IMR-90 (cell line): ENCODE data around the gene ETS1. TPM values are rescaled to one million over a fixed set of nuclear protein-coding genes. Genes with fewer than 3 reads are reported as not detected.

Experiments
- ATAC-seq: fragments of 200-7000 bp; cut with Tn5 transposase; 2 replicates; pipeline ENCODE4 v1.9.1; 2020; ENCODE audit warnings: low read depth, mild to moderate bottlenecking, moderate library complexity
- BruUV-seq: library from RNA; stranded (reverse); fragments of 400-500 nt; replicated peaks from 2 replicates; lab custom pipeline; 2021; lab: Mats Ljungman, UMichigan
- CTCF ChIA-PET: fragments of 300-600 bp; formaldehyde crosslinking; extraction: SDS; loops from one replicate; lab custom pipeline; 2021; ENCODE audit warnings: antibody characterized with exemption; lab: Yijun Ruan, JAX
- POLR2A ChIA-PET: fragments of 300-600 bp; sonication (Branson Sonifier 250); formaldehyde crosslinking; loops from one replicate; lab custom pipeline; 2022; ENCODE audit warnings: antibody characterized with exemption; ENCODE audit not compliant: unreplicated experiment; lab: Charles Lee
- DNase-seq: peaks from one replicate; pipeline ENCODE4 v3.0.0; 2013
- H2AFZ ChIP-seq: replicated peaks from 2 replicates; pipeline ENCODE3; 2013; ENCODE audit warnings: low read length, mild to moderate bottlenecking; ENCODE audit not compliant: poor library complexity
- H2AK5ac ChIP-seq: 2 replicates; pipeline ENCODE4 v1.6.1; 2013; ENCODE audit warnings: low read depth, low read length, inconsistent platforms
- H2AK9ac ChIP-seq: replicated peaks from 2 replicates; pipeline ENCODE3; 2013; ENCODE audit warnings: mild to moderate bottlenecking, low read depth, low read length, moderate library complexity; ENCODE audit not compliant: poor library complexity
- H2BK120ac ChIP-seq: 2 replicates; pipeline ENCODE4 v1.6.1; 2013; ENCODE audit warnings: low read depth, low read length, inconsistent platforms
- H2BK15ac ChIP-seq: 3 replicates; pipeline ENCODE4 v1.6.1; 2013; ENCODE audit warnings: low read depth, low read length, inconsistent platforms
- H2BK20ac ChIP-seq: 2 replicates; pipeline ENCODE4 v1.6.1; 2013; ENCODE audit warnings: low read depth, mild to moderate bottlenecking, inconsistent platforms, low read length, moderate library complexity
- H2BK5ac ChIP-seq: 2 replicates; pipeline ENCODE4 v1.6.1; 2013; ENCODE audit warnings: mild to moderate bottlenecking, low read depth, low read length, inconsistent platforms; ENCODE audit not compliant: poor library complexity, severe bottlenecking
- H3K14ac ChIP-seq: replicated peaks from 2 replicates; pipeline ENCODE4 v1.6.1; 2013; ENCODE audit warnings: low read depth, low read length, inconsistent platforms
- H3K18ac ChIP-seq: 2 replicates; pipeline ENCODE4 v1.6.1; 2013; ENCODE audit warnings: low read depth, low read length, control low read depth
- H3K23ac ChIP-seq: 2 replicates; pipeline ENCODE4 v1.6.1; 2013; ENCODE audit warnings: low read depth, low read length, inconsistent platforms
- H3K27ac ChIP-seq: 2 replicates; pipeline ENCODE4 v1.5.1; 2013; ENCODE audit warnings: mild to moderate bottlenecking, control low read depth, low read length; ENCODE audit not compliant: insufficient read depth
- H3K27me3 ChIP-seq: 2 replicates; pipeline ENCODE4 v1.6.1; 2013; ENCODE audit warnings: low read length; ENCODE audit not compliant: control insufficient read depth, insufficient read depth
- H3K36me3 ChIP-seq: 2 replicates; pipeline ENCODE4 v1.6.1; 2013; ENCODE audit warnings: low read length, mixed read lengths; ENCODE audit not compliant: control insufficient read depth, insufficient read depth
- H3K4ac ChIP-seq: 2 replicates; pipeline ENCODE4 v1.6.1; 2013; ENCODE audit warnings: low read depth, low read length, inconsistent platforms
- H3K4me1 ChIP-seq: 2 replicates; pipeline ENCODE4 v1.6.1; 2013; ENCODE audit warnings: low read length, mixed read lengths; ENCODE audit not compliant: control insufficient read depth, insufficient read depth
- H3K4me2 ChIP-seq: 2 replicates; pipeline ENCODE4 v1.6.1; 2013; ENCODE audit warnings: low read depth, mild to moderate bottlenecking, control low read depth, low read length, moderate library complexity
- H3K4me3 ChIP-seq: 2 replicates; pipeline ENCODE4 v1.5.1; 2013; ENCODE audit warnings: low read depth, mild to moderate bottlenecking, control low read depth, low read length, moderate library complexity; ENCODE audit not compliant: insufficient read depth
- H3K56ac ChIP-seq: 2 replicates; pipeline ENCODE4 v1.6.1; 2013; ENCODE audit warnings: low read length, inconsistent platforms; ENCODE audit not compliant: insufficient read depth; ENCODE audit errors: extremely low read depth
- H3K79me1 ChIP-seq, 2 experiments: 2 replicates each; pipeline ENCODE4 v1.6.1; 2013; ENCODE audit warnings: low read length in 2 of 2, inconsistent platforms in 1 of 2, low read depth in 1 of 2
- H3K9ac ChIP-seq: 2 replicates; pipeline ENCODE4 v1.6.1; 2013; ENCODE audit warnings: low read depth, low read length, control low read depth
- H3K9me1 ChIP-seq: 2 replicates; pipeline ENCODE4 v1.6.1; 2013; ENCODE audit warnings: low read length, inconsistent platforms; ENCODE audit not compliant: insufficient read depth
- H3K9me3 ChIP-seq: 2 replicates; pipeline ENCODE4 v1.6.1; 2013; ENCODE audit warnings: low read length; ENCODE audit not compliant: control insufficient read depth, insufficient read depth
- H4K20me1 ChIP-seq: 2 replicates; pipeline ENCODE4 v1.6.1; 2013; ENCODE audit warnings: low read length, inconsistent platforms; ENCODE audit not compliant: insufficient read depth
- H4K5ac ChIP-seq: 2 replicates; pipeline ENCODE4 v1.6.1; 2013; ENCODE audit warnings: mild to moderate bottlenecking, low read depth, low read length, control low read depth
- H4K8ac ChIP-seq, 2 experiments: 2 replicates each; pipeline ENCODE4 v1.6.1; 2013; ENCODE audit warnings: low read depth in 2 of 2, low read length in 2 of 2, control low read depth in 1 of 2, inconsistent platforms in 1 of 2
- H4K91ac ChIP-seq: 2 replicates; pipeline ENCODE4 v1.6.1; 2013; ENCODE audit warnings: low read depth, low read length, inconsistent platforms; ENCODE audit not compliant: insufficient read depth
- BHLHE40 ChIP-seq: fragments of 150-350 bp; IDR thresholded peaks from 2 replicates; pipeline ENCODE4 v1.6.1; 2016; ENCODE audit warnings: mild to moderate bottlenecking, low read depth, low read length
- CEBPB ChIP-seq: IDR thresholded peaks from 2 replicates; pipeline ENCODE4 v1.6.1; 2012; ENCODE audit warnings: low read depth, low read length, improper control_type of control experiment
- CTCF ChIP-seq: conservative IDR thresholded peaks from 2 replicates; pipeline ENCODE4 v1.5.1; 2012; ENCODE audit warnings: mild to moderate bottlenecking, low read depth, low read length, improper control_type of control experiment
- FOS ChIP-seq: fragments of 150-350 bp; IDR thresholded peaks from 2 replicates; pipeline ENCODE4 v1.6.1; 2016; ENCODE audit warnings: low read depth, low read length
- MAFK ChIP-seq: IDR thresholded peaks from 2 replicates; pipeline ENCODE4 v1.6.1; 2012; ENCODE audit warnings: low read depth, low read length, improper control_type of control experiment
- MAZ ChIP-seq: IDR thresholded peaks from 2 replicates; pipeline ENCODE4 v1.6.1; 2012; ENCODE audit warnings: low read depth, mild to moderate bottlenecking, low read length, improper control_type of control experiment, moderate library complexity, borderline replicate concordance
- MXI1 ChIP-seq: IDR thresholded peaks from 2 replicates; pipeline ENCODE4 v1.6.1; 2012; ENCODE audit warnings: low read depth, mild to moderate bottlenecking, low read length, moderate library complexity, borderline replicate concordance
- NFE2L2 ChIP-seq: fragments of 150-350 bp; IDR thresholded peaks from 2 replicates; pipeline ENCODE4 v1.6.1; 2016; ENCODE audit warnings: low read depth, mild to moderate bottlenecking, low read length
- POLR2A ChIP-seq: IDR thresholded peaks from 2 replicates; pipeline ENCODE4 v1.6.1; 2012; ENCODE audit warnings: mild to moderate bottlenecking, low read depth, low read length
- RAD21 ChIP-seq: IDR thresholded peaks from 2 replicates; pipeline ENCODE4 v1.6.1; 2012; ENCODE audit warnings: low read length, improper control_type of control experiment
- RCOR1 ChIP-seq: IDR thresholded peaks from 2 replicates; pipeline ENCODE4 v1.6.1; 2012; ENCODE audit warnings: mild to moderate bottlenecking, low read length, improper control_type of control experiment; ENCODE audit not compliant: insufficient replicate concordance
- RFX5 ChIP-seq: IDR thresholded peaks from 2 replicates; pipeline ENCODE4 v1.8.0; 2012; ENCODE audit warnings: low read depth, mild to moderate bottlenecking, low read length, moderate library complexity
- SMC3 ChIP-seq: fragments of 150-350 bp; IDR thresholded peaks from 2 replicates; pipeline ENCODE4 v1.6.1; 2016; ENCODE audit warnings: low read depth, mild to moderate bottlenecking, antibody characterized with exemption, low read length, moderate library complexity
- USF2 ChIP-seq: fragments of 150-350 bp; IDR thresholded peaks from 2 replicates; pipeline ENCODE4 v1.6.1; 2017; ENCODE audit warnings: mild to moderate bottlenecking, antibody characterized with exemption, low read length, low read depth
- WGBS, 2 experiments: methylation state at CpG; one replicate each; pipeline versions ENCODE4 v1.1.5 to v1.1.7; 2013; ENCODE audit warnings: missing lambda C conversion rate in 2 of 2; ENCODE audit not compliant: insufficient read length in 1 of 2; ENCODE audit errors: extremely low coverage in 2 of 2; 5-methylcytosine and 5-hydroxymethylcytosine counted together
- dilution Hi-C: fragments of 300-500 bp; cut with HindIII; formaldehyde crosslinking; loops from one replicate; pipeline ENCODE4 v1.14.3; 2018; ENCODE audit warnings: low sequenced_read_pairs; ENCODE audit not compliant: unreplicated experiment
- in situ Hi-C: fragments of 300-500 bp; cut with MboI; formaldehyde crosslinking; loops from 3 replicates; pipeline ENCODE4 v1.14.3; 2019; ENCODE audit warnings: low sequenced_read_pairs, inconsistent platforms, mixed read lengths
- intact Hi-C: fragments of 100-400 bp; cut with micrococcal nuclease; formaldehyde crosslinking; loops from 2 replicates; pipeline ENCODE4 v1.10.0; 2022
- polyA plus RNA-seq, 3 experiments: library from polyadenylated mRNA; depleted of rRNA; stranded (reverse); fragments of >200 nt; gene quantifications; 2 replicates each; pipeline ENCODE4 v1.2.3, GENCODE V29; 2012; ENCODE audit warnings: low replicate concordance in 1 of 3
- total RNA-seq: library from RNA; depleted of rRNA; stranded (reverse); fragments of >200 nt; gene quantifications from 2 replicates; pipeline ENCODE4 v1.2.3, GENCODE V29; 2012

Gene ETS1
- total and polyA plus RNA-seq, 2 of the 4 experiments (the other 2 are of a cell fraction) = 41.2 to 56.3 TPM

GRCh38 chr11:128506999-128507611 is 80.3 kb downstream of the ETS1 start:
- peak overlapping the region; percentile 46; the same call in 1 of the 2 replicates for H3K56ac ChIP-seq
- peaks cover 38% of the 10 kb centered on the region for H3K9me1 ChIP-seq
- ATAC-seq = peak; percentile 89
- H3K14ac ChIP-seq = peak overlapping the region; percentile 63
- peaks cover 4% of the 10 kb centered on the region for H3K36me3 ChIP-seq
- H3K4me2 ChIP-seq = peak overlapping the region; percentile 76
- dilution Hi-C loops = no loop called here
- in situ Hi-C loops = loop anchor here (25.0 kb wide), 1 partner anchor 470 kb away; no protein-coding TSS in a partner anchor
- peak overlapping the region; percentile 92 for H3K27ac ChIP-seq
- H3K79me1 ChIP-seq = peaks cover 4 to 82% of the 10 kb centered on the region in 2 experiments; a peak in 2 of 4 replicates
- peak overlapping the region; percentile 88 for H2BK5ac ChIP-seq
- 0 out of 2 replicates have a peak overlapping the region, but pooled peaks have one; percentile 30 for H3K18ac ChIP-seq
- peak overlapping the region; percentile 46 for H3K9ac ChIP-seq
- peaks cover 91% of the 10 kb centered on the region for H4K20me1 ChIP-seq
- H2BK120ac ChIP-seq = peak overlapping the region; percentile 62
- peak overlapping the region; percentile 2; the same call in 1 of the 3 replicates for H2BK15ac ChIP-seq
- peak overlapping the region; percentile 18; the same call in 1 of the 2 replicates for H4K5ac ChIP-seq
- H2AK5ac ChIP-seq = peak overlapping the region; percentile 89
- DNase-seq = peak; percentile 96
- peak overlapping the region; percentile 79 for H3K4ac ChIP-seq
- peak overlapping the region; percentile 8; the same call in 1 of the 2 replicates for H3K4me3 ChIP-seq
- 0% methylated on average over 2 of the region's 12 CpGs; no CpG with 5 or more reads in 1 of the 2 experiments for WGBS, 2 experiments
- ChIA-PET CTCF (interaction anchor here (1.6 kb wide), 1 partner anchor 10 kb away, joined by 4 read pairs; no protein-coding TSS in a partner anchor), POLR2A (no interaction called here)
- no TSS peak for BruUV-seq
- H4K91ac ChIP-seq = peak overlapping the region; percentile 43; the same call in 1 of the 2 replicates
- H3K23ac ChIP-seq = peak overlapping the region; percentile 61
- peaks cover 41% of the 10 kb centered on the region for H3K4me1 ChIP-seq
- intact Hi-C loops = no loop called here
- H3K27me3 ChIP-seq = no peaks in the 10 kb centered on the region
- H2BK20ac ChIP-seq = peak overlapping the region; percentile 20
- H3K9me3 ChIP-seq = no peaks in the 10 kb centered on the region
- peak overlapping the region in 1 of 2 experiments; percentile 54; a peak in 2 of 4 replicates for H4K8ac ChIP-seq
- peak overlapping the region; percentile 8 for H2AK9ac ChIP-seq
- H2AFZ ChIP-seq = peak overlapping the region; percentile 1
- TF ChIP-seq POLR2A (peak; percentile 93), CEBPB (no peak), BHLHE40 (no peak), RAD21 (peak; percentile 40), SMC3 (peak; percentile 22; the same call in 1 of the 2 replicates), MXI1 (no peak), CTCF (no peak), RCOR1 (no peak), MAFK (no peak), USF2 (no peak), FOS (peak; percentile 29; the same call in 1 of the 2 replicates), MAZ (peak; percentile 74; the same call in 1 of the 2 replicates), RFX5 (no peak), NFE2L2 (peak; percentile 8; the same call in 1 of the 2 replicates)
